GM12874 (cell line): ENCODE measurements around the gene HTT-AS.
A peak's percentile ranks its signal among the peaks of the same experiment; 100 is the strongest.

Experiments
- CTCF ChIP-seq: IDR thresholded peaks from 2 replicates; pipeline ENCODE4 v1.5.1; 2011; ENCODE audit warnings: low read depth, mild to moderate bottlenecking, control low read depth, low read length, moderate library complexity; ENCODE audit not compliant: insufficient read depth

Gene HTT-AS

GRCh38 chr4:3073158-3074077 lies 920 bp downstream of the HTT-AS start:
- TF ChIP-seq CTCF = peak; percentile 38

GRCh38 chr4:3071811-3072210 lies 2.5 kb downstream of the HTT-AS start:
- no peak for TF ChIP-seq CTCF

- TF ChIP-seq CTCF = no peak
These were observed 3.4 kb downstream of the HTT-AS start for GRCh38 chr4:3070709-3071500.

- no peak for TF ChIP-seq CTCF
These were observed 4.6 kb downstream of the HTT-AS start for GRCh38 chr4:3069661-3070199.

- no peak for TF ChIP-seq CTCF
These were observed 6.8 kb downstream of the HTT-AS start for GRCh38 chr4:3067473-3068001.

- no peak for TF ChIP-seq CTCF
These were observed 7.4 kb downstream of the HTT-AS start for GRCh38 chr4:3066836-3067400.
